HepG2 (cell line): ENCODE results near the gene ARHGAP25. TPM values are rescaled to one million over a fixed set of nuclear protein-coding genes. Genes with fewer than 3 reads are reported as not detected.

Experiments
- ATAC-seq: fragments of 200-7000 bp; cut with Tn5 transposase; 3 replicates; pipeline ENCODE4 v1.9.1; 2020; ENCODE audit warnings: mild to moderate bottlenecking, moderate library complexity
- BruUV-seq: library from RNA; stranded (reverse); fragments of 400-500 nt; replicated peaks from 2 replicates; lab custom pipeline; 2021; lab: Mats Ljungman, UMichigan
- CTCF ChIA-PET: fragments of 300-600 bp; formaldehyde crosslinking; extraction: SDS; loops from one replicate; lab custom pipeline; 2021; ENCODE audit warnings: low total read pairs, inconsistent platforms, low intra/inter-chr PET ratio; lab: Yijun Ruan, JAX
- POLR2A ChIA-PET: fragments of 350-600 bp; sonication (Branson Sonifier 250); formaldehyde crosslinking; loops from one replicate; lab custom pipeline; 2020; ENCODE audit warnings: antibody characterized with exemption, inconsistent platforms; lab: Yijun Ruan, JAX
- DNase-seq: peaks from one replicate; pipeline ENCODE4 v3.0.0-alpha.2; 2015; ENCODE audit warnings: low spot score
- FAIRE-seq: peaks from 3 replicates; lab custom pipeline; 2011; peaks lifted over from hg19 to GRCh38; lab: Jason Lieb, UNC
- H2AFZ ChIP-seq: one replicate; pipeline ENCODE4 v1.6.1; 2011; ENCODE audit warnings: low read length, inconsistent platforms
- H3K27ac ChIP-seq: fragments of 300-600 bp; 3 replicates; pipeline ENCODE4 v1.8.0; 2011; ENCODE audit warnings: mixed run types, mild to moderate bottlenecking, mixed read lengths, low read length, inconsistent platforms; ENCODE audit not compliant: insufficient read depth; ENCODE audit errors: extremely low read length
- H3K27me3 ChIP-seq, 2 experiments: fragments of 200-600 bp in 1 of 2; 2 replicates in 1 of 2; 3 replicates in 1 of 2; pipeline versions ENCODE4 v1.6.0 to v1.8.0; 2011; ENCODE audit warnings: low read length in 2 of 2, mild to moderate bottlenecking in 2 of 2, moderate library complexity in 2 of 2, inconsistent platforms in 1 of 2; ENCODE audit not compliant: insufficient read depth in 2 of 2, control insufficient read depth in 1 of 2
- H3K36me3 ChIP-seq, 2 experiments: fragments of 200-600 bp in 1 of 2; replicated peaks in 1 of 2; 2 replicates in 1 of 2; 3 replicates in 1 of 2; pipeline versions ENCODE4 v1.5.1 to v1.8.0; 2011; ENCODE audit warnings: low read length in 2 of 2, inconsistent platforms in 1 of 2; ENCODE audit not compliant: insufficient read depth in 2 of 2, control insufficient read depth in 1 of 2
- H3K4me1 ChIP-seq: 2 replicates; pipeline ENCODE4 v1.5.1; 2012; ENCODE audit warnings: low read length, inconsistent platforms; ENCODE audit not compliant: insufficient read depth
- H3K4me2 ChIP-seq: 2 replicates; pipeline ENCODE4 v1.6.0; 2011; ENCODE audit warnings: low read depth, low read length, inconsistent platforms
- H3K4me3 ChIP-seq, 3 experiments: fragments of 200-600 bp in 1 of 3; sonication (generic), shearing (Covaris generic) in 1 of 3; replicated peaks in 1 of 3; 2 replicates each; pipeline ENCODE4 v1.5.1; 2011 to 2016; ENCODE audit warnings: low read length in 3 of 3, inconsistent platforms in 2 of 3, low read depth in 2 of 3, mild to moderate bottlenecking in 2 of 3, control low read depth in 1 of 3, mixed read lengths in 1 of 3; ENCODE audit not compliant: insufficient read depth in 1 of 3
- H3K79me2 ChIP-seq: one replicate; pipeline ENCODE4 v1.6.1; 2011; ENCODE audit warnings: low read length, inconsistent platforms; ENCODE audit not compliant: insufficient read depth
- H3K9ac ChIP-seq: 2 replicates; pipeline ENCODE4 v1.6.0; 2011; ENCODE audit warnings: mild to moderate bottlenecking, low read depth, low read length, inconsistent platforms; ENCODE audit not compliant: insufficient read depth
- H3K9me3 ChIP-seq: 2 replicates; pipeline ENCODE4 v1.5.1; 2012; ENCODE audit warnings: mild to moderate bottlenecking, low read length
- H4K20me1 ChIP-seq: 2 replicates; pipeline ENCODE4 v1.6.0; 2011; ENCODE audit warnings: inconsistent platforms, mild to moderate bottlenecking, low read length, moderate library complexity; ENCODE audit not compliant: insufficient read depth
- ASH2L ChIP-seq: fragments of 300-600, 200-600 bp; sonication (generic); IDR thresholded peaks from 2 replicates; pipeline ENCODE4 v1.7.0; 2017; ENCODE audit warnings: low read depth, mild to moderate bottlenecking, moderate library complexity, mixed read lengths, low read length; ENCODE audit not compliant: insufficient read length
- ATF1 ChIP-seq: IDR thresholded peaks from 2 replicates; pipeline ENCODE4 v1.6.1; 2016; ENCODE audit warnings: mild to moderate bottlenecking, control low read depth
- ATRX ChIP-seq: sonication (generic); formaldehyde crosslinking; IDR thresholded peaks from 2 replicates; pipeline ENCODE4 v1.4.0; 2020; ENCODE audit warnings: missing genetic modification reagents, borderline replicate concordance
- BCL6 ChIP-seq: IDR thresholded peaks from 2 replicates; pipeline ENCODE4 v1.6.1; 2016; ENCODE audit warnings: missing genetic modification reagents, missing compliant biosample characterization
- CEBPB ChIP-seq: IDR thresholded peaks from 2 replicates; pipeline ENCODE4 v1.6.1; 2011; ENCODE audit warnings: low read depth, low read length, improper control_type of control experiment, borderline replicate concordance
- EHMT2 ChIP-seq: fragments of 200-600 bp; sonication (generic); IDR thresholded peaks from 2 replicates; pipeline ENCODE4 v1.7.0; 2017; ENCODE audit warnings: antibody characterized with exemption, low read depth, low read length, borderline replicate concordance
- HIVEP1 ChIP-seq: sonication (generic); formaldehyde crosslinking; IDR thresholded peaks from 2 replicates; pipeline ENCODE4 v1.4.0; 2020; ENCODE audit warnings: mild to moderate bottlenecking, missing genetic modification reagents
- IKZF4 ChIP-seq: sonication (generic); formaldehyde crosslinking; IDR thresholded peaks from 2 replicates; pipeline ENCODE4 v1.5.1; 2020; ENCODE audit warnings: borderline replicate concordance, mild to moderate bottlenecking, low read depth, missing genetic modification reagents; ENCODE audit errors: not compliant biosample characterization
- KLF12 ChIP-seq: sonication (generic); formaldehyde crosslinking; IDR thresholded peaks from 2 replicates; pipeline ENCODE4 v1.4.0; 2020; ENCODE audit warnings: missing genetic modification reagents, borderline replicate concordance
- NFE2L2 ChIP-seq: fragments of 150-350 bp; IDR thresholded peaks from 2 replicates; pipeline ENCODE4 v1.6.1; 2014; ENCODE audit warnings: low read length
- ONECUT2 ChIP-seq: sonication (generic); formaldehyde crosslinking; IDR thresholded peaks from 2 replicates; pipeline ENCODE4 v1.4.0; 2020; ENCODE audit warnings: missing genetic modification reagents
- RARG ChIP-seq: sonication (generic); formaldehyde crosslinking; IDR thresholded peaks from 2 replicates; pipeline ENCODE4 v1.4.0; 2020; ENCODE audit warnings: low read depth, mild to moderate bottlenecking, missing genetic modification reagents
- TSC22D2 ChIP-seq: sonication (generic); formaldehyde crosslinking; IDR thresholded peaks from 2 replicates; pipeline ENCODE4 v1.5.1; 2020; ENCODE audit warnings: missing genetic modification reagents, mild to moderate bottlenecking, borderline replicate concordance
- ZBTB7A ChIP-seq: sonication (generic); formaldehyde crosslinking; IDR thresholded peaks from 2 replicates; pipeline ENCODE4 v1.8.0; 2022; ENCODE audit warnings: mild to moderate bottlenecking, missing genetic modification reagents
- ZC3H4 ChIP-seq: sonication (generic); formaldehyde crosslinking; IDR thresholded peaks from 2 replicates; pipeline ENCODE4 v1.4.0; 2020; ENCODE audit warnings: missing genetic modification reagents, borderline replicate concordance
- ZNF317 ChIP-seq: sonication (generic); formaldehyde crosslinking; IDR thresholded peaks from 2 replicates; pipeline ENCODE4 v1.5.0; 2020; ENCODE audit warnings: mild to moderate bottlenecking, missing genetic modification reagents
- ZNF616 ChIP-seq: sonication (generic); formaldehyde crosslinking; IDR thresholded peaks from 2 replicates; pipeline ENCODE4 v1.5.0; 2020; ENCODE audit warnings: low read depth, mild to moderate bottlenecking, missing genetic modification reagents
- ZSCAN22 ChIP-seq: sonication (generic); formaldehyde crosslinking; IDR thresholded peaks from 2 replicates; pipeline ENCODE4 v1.4.0; 2020; ENCODE audit warnings: mild to moderate bottlenecking, missing genetic modification reagents
- ZSCAN29 ChIP-seq: sonication (generic); formaldehyde crosslinking; conservative IDR thresholded peaks from 2 replicates; pipeline ENCODE4 v1.4.0; 2020; ENCODE audit warnings: mild to moderate bottlenecking, missing genetic modification reagents
- WGBS: methylation state at CpG from one replicate; pipeline ENCODE4 v1.1.6; 2017; ENCODE audit warnings: low lambda C conversion rate; 5-methylcytosine and 5-hydroxymethylcytosine counted together
- in situ Hi-C: cut with HindIII; loops from 2 replicates; pipeline ENCODE4 v1.10.0; 2017; ENCODE audit warnings: low pct_unique_long_range_greater_than_20kb; ENCODE audit not compliant: extremely low pct_ligation_motif_present
- intact Hi-C: fragments of 100-400 bp; cut with micrococcal nuclease; formaldehyde crosslinking; loops from one replicate; pipeline ENCODE4 v1.10.0; 2022; ENCODE audit not compliant: unreplicated experiment
- polyA plus RNA-seq, 8 experiments: library from polyadenylated mRNA; depleted of rRNA in 3 of 8; stranded (reverse) in 7 of 8; unstranded in 1 of 8; fragments of >200 nt; fragmentation: Illumina TruSeq in 4 of 8; extraction: Trizol in 4 of 8; gene quantifications; 2 replicates each; pipeline versions ENCODE4 v1.2.1 to v1.2.3, GENCODE V29; 2011 to 2016; ENCODE audit warnings: low read depth in 4 of 8, missing spikeins in 1 of 8, mixed read lengths in 1 of 8; ENCODE audit not compliant: insufficient read depth in 1 of 8
- total RNA-seq, 5 experiments: library from RNA; depleted of rRNA; stranded (reverse); fragments of >200 nt; fragmentation: Illumina TruSeq; extraction: Trizol; gene quantifications; 2 replicates each; pipeline ENCODE4 v1.2.3, GENCODE V29; 2016; ENCODE audit warnings: low read depth in 1 of 5
- TF ChIP-seq, protein P1 (sequence below): sonication (generic); formaldehyde crosslinking; IDR thresholded peaks from 2 replicates; pipeline ENCODE4 v1.8.1; 2023; ENCODE audit warnings: mild to moderate bottlenecking, inconsistent platforms, moderate library complexity, missing genetic modification reagents, borderline replicate concordance
- TF ChIP-seq, protein P2 (sequence below): sonication (generic); formaldehyde crosslinking; IDR thresholded peaks from 2 replicates; pipeline ENCODE4 v1.4.0; 2020; ENCODE audit warnings: missing genetic modification reagents

Gene ARHGAP25
- total and polyA plus RNA-seq, 2 of the 13 experiments (the other 11 are each of a cell fraction or from before 2014, with no cell fraction given), result not detected

DNA sequence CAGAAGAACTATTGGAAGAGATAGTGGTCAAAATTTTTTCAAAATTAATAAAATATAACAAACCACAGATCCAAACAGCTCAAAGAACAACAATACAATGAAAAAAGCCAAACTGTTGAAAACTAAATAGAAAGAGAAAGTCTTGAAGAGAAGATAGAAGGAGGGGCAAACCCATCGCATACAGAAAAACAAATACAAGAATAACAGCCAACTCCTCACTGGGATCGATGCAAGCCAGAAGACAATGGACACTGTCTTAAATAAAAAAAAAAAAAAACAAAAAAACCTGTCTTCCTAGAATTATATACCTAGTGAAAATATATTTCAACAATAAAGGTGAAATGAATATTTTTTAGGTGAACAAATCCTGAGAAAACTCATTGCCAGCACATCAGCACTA, 34.1 kb upstream of the ARHGAP25 start:
- CTCF ChIA-PET, result no interaction called here
- WGBS, result 5% methylated on average over 2 of the region's 2 CpGs
- POLR2A ChIA-PET, result no interaction called here

DNA sequence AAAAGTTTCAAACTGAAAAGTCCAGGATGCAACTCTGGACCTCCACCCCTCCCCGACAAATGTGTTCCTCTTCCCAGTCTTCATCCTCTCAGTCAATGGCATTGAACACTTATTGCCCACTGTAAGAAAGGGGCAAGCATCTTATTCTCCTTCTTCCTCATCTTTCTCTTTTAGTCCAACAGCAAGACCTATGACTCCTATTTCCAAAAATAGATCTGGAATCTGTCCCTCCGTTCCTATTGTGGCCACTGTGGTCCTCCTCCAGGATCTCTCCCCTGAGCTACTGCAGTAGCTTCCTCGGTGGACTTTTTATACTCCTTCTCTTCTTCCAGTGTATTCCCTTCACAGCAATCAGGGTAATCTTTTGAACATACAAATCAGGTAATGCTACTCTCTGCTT, 28.0 kb upstream of the ARHGAP25 start:
- H3K79me2 ChIP-seq, result no peaks in the 10 kb centered on the region
- intact Hi-C loops, result no loop called here
- CTCF ChIA-PET, result no interaction called here
- TF ChIP-seq ASH2L, result no peak
- no peak for TF ChIP-seq NFE2L2
- no peak for TF ChIP-seq ZSCAN22 (CRISPR knock-in tag)
- no peak for TF ChIP-seq ATF1 (CRISPR knock-in tag)
- no peak for TF ChIP-seq CEBPB
- no peak for TF ChIP-seq BCL6
- TF ChIP-seq ATRX (CRISPR knock-in tag), result no peak
- TF ChIP-seq RARG, result no peak
- TF ChIP-seq IKZF4 (CRISPR knock-in tag), result no peak
- TF ChIP-seq KLF12 (CRISPR knock-in tag), result no peak
- TF ChIP-seq ZSCAN29 (CRISPR knock-in tag), result no peak
- no peak for TF ChIP-seq EHMT2
- TF ChIP-seq ONECUT2 (CRISPR knock-in tag), result no peak

More for the DNA sequence above, 34.1 kb upstream of the ARHGAP25 start:
- intact Hi-C loops (no loop called here), in situ Hi-C loops (no loop called here)
- H3K36me3 ChIP-seq, result no peaks in the 10 kb centered on the region
- no peaks in the 10 kb centered on the region for H4K20me1 ChIP-seq
- H3K4me3 ChIP-seq, result no peak overlapping the region
- no peaks in the 10 kb centered on the region for H3K79me2 ChIP-seq
- no peaks in the 10 kb centered on the region for H3K4me1 ChIP-seq
- no peak for ATAC-seq
- no peak overlapping the region for H3K4me2 ChIP-seq
- TF ChIP-seq TSC22D2 (CRISPR knock-in tag) (no peak), HIVEP1 (no peak), ZNF317 (peak; percentile 97), ZC3H4 (CRISPR knock-in tag) (no peak), ZNF616 (no peak), ZBTB7A (CRISPR knock-in tag) (no peak)
- TF ChIP-seq, protein P1, sequence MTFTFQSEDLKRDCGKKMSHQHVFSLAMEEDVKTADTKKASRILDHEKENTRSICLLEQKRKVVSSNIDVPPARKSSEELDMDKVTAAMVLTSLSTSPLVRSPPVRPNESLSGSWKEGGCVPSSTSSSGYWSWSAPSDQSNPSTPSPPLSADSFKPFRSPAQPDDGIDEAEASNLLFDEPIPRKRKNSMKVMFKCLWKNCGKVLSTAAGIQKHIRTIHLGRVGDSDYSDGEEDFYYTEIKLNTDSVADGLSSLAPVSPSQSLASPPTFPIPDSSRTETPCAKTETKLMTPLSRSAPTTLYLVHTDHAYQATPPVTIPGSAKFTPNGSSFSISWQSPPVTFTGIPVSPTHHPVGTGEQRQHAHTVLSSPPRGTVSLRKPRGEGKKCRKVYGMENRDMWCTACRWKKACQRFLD (CRISPR knock-in tag), result no peak
- TF ChIP-seq, protein P2, sequence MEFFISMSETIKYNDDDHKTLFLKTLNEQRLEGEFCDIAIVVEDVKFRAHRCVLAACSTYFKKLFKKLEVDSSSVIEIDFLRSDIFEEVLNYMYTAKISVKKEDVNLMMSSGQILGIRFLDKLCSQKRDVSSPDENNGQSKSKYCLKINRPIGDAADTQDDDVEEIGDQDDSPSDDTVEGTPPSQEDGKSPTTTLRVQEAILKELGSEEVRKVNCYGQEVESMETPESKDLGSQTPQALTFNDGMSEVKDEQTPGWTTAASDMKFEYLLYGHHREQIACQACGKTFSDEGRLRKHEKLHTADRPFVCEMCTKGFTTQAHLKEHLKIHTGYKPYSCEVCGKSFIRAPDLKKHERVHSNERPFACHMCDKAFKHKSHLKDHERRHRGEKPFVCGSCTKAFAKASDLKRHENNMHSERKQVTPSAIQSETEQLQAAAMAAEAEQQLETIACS (CRISPR knock-in tag), result no peak
- TF ChIP-seq, all 625 proteins: peak for 1
- no TSS peak for BruUV-seq
- no peak overlapping the region for H3K27ac ChIP-seq
- FAIRE-seq (no peak), DNase-seq (no peak)
- peaks cover 13% of the 10 kb centered on the region for H3K9me3 ChIP-seq
- no peaks in the 10 kb centered on the region; a peak in 2 of 5 replicates for H3K27me3 ChIP-seq
- H2AFZ ChIP-seq, result no peak overlapping the region
- H3K9ac ChIP-seq, result no peak overlapping the region

More for the DNA sequence above, 28.0 kb upstream of the ARHGAP25 start:
- no peak for DNase-seq
- Histone ChIP-seq H4K20me1 (no peaks in the 10 kb centered on the region), H3K27me3 (no peaks in the 10 kb centered on the region; a peak in 2 of 5 replicates), H2AFZ (no peak overlapping the region), H3K9me3 (no peaks in the 10 kb centered on the region), H3K27ac (no peak overlapping the region), H3K4me3 (no peak overlapping the region), H3K4me2 (no peak overlapping the region), H3K36me3 (no peaks in the 10 kb centered on the region), H3K4me1 (no peaks in the 10 kb centered on the region), H3K9ac (no peak overlapping the region)
- under 1% methylated on average over 3 of the region's 3 CpGs for WGBS
- in situ Hi-C loops, result loop anchor here (5.0 kb wide), 2 partner anchors 216 to 239 kb away; partner anchors contain the start of genes APLF and FBXO48
- POLR2A ChIA-PET, result no interaction called here
- no TSS peak for BruUV-seq
- ATAC-seq, result no peak
- FAIRE-seq, result no peak
